ENCODE measurements around the gene RALGDS.

The RALGDS gene

DNA sequence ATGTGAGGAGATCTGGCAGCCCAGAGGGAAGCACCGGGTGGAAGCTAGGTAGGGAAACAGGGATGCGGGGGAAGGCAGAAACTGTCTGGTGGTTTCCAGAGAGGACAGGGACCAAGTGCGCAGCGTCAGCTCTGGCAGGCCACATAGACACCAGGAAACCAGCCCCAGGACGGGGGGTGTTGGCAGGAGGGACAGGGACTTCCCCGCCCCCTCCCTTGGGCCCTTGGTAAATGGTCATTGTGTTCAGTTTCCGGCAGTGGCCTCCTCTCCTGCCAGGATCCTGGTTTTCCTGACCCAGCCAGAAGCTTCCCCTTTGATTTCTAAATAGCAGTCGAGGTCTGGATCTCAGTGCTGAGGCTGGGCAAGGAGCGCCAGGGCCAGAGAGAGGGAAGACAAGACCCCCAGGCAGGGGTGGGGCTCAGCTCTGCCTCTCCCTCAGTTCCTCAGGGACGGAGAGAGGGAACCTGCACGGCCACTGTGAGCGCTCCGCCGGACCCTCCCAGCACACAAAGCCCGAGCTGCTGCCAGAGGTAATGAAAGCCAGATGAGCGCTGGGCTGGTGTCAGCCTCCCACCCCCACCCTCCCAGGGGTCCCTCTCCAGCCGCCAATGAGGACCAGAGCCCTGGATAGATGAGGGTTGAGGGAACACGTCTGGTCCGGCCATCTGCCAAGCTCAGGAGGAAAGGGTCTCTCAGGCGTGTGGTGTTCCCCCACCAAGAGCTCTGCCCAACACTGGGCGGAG, 1.8 kb downstream of the RALGDS start:
- no peak for DNase-seq (ENCODE audit: low spot score)

DNA sequence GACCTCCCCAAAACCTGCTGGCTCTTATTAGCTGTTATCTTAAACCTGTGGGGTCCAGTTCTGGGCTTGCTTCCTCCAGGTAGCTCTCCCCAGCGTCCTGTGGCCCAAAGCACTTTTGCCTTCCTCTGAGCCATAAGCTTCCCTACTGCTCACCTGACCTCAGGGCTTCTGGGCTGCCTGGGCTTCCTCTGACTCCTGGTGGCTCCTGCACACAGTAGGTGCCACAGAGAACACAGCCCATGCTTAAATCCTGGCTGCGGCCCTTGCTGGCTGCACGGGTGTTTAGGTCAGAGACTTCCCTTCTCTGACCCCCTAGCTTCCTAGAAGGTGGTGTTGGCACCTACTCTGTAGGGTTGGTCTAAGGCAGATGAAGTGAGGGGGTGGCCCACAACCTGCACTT, 2.5 kb downstream of the RALGDS start:
- DNase-seq (ENCODE audit: low spot score), result no peak

DNA sequence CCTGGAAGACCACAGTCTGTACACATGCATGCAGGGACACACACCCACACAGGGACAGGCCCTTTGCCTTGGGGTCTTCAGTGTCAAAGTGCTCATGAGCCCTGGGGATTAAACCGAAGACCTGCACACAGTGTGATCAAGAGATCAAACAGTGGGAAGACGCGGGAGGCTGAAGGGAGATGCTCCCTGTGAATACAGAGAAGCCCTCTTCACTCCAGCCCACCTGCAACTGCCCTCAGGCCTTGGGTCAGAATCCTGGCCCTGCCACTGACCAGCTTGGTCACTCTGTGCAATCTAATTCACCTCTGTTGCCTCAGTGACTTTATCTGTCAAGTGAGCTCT, 2.9 kb downstream of the RALGDS start:
- DNase-seq (ENCODE audit: low spot score), result no peak

DNA sequence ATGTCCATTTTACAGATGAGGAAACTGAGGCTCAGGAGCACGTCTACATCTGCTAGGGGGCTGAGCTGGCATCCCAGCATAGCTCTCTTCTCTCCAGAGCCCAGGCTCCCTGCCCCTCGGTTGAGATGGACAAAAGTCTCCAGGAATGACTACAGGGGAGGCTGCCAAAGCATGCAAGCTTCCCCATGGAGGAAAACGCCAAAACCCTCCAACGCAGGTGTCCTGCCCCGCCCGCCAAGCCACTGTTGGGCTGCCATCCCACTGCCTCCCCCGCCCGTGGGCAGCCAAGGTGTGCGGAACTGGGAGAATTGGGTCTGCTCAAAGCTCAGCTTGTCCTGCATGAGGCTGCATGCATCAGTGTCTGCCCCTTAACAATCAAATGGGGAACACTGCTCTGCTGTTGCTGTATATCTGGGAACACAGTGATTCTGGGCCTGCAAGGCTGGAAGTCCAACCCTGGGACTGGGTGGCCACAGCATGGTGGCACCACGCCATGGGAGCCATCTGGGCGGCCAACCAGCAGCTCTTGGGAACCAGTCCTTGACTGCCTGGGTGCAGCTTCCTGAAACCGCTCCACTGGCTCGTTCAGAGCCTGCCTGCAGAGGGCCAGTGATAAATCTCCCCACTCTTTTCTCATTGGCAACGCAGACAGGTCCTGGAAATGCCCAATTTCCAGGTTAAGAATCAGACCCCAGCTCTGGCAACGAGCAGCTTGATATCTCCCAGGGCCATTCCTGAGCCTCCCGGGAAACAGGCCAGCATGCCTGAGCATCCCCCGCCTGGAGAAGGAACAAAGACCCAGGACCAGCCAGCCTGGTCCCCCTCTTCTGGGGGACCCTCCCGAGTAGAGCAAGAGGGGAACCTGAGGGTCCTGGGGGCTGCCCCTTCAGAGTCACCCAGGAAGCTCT, 3.5 kb downstream of the RALGDS start:
- DNase-seq (ENCODE audit: low spot score), result no peak

DNA sequence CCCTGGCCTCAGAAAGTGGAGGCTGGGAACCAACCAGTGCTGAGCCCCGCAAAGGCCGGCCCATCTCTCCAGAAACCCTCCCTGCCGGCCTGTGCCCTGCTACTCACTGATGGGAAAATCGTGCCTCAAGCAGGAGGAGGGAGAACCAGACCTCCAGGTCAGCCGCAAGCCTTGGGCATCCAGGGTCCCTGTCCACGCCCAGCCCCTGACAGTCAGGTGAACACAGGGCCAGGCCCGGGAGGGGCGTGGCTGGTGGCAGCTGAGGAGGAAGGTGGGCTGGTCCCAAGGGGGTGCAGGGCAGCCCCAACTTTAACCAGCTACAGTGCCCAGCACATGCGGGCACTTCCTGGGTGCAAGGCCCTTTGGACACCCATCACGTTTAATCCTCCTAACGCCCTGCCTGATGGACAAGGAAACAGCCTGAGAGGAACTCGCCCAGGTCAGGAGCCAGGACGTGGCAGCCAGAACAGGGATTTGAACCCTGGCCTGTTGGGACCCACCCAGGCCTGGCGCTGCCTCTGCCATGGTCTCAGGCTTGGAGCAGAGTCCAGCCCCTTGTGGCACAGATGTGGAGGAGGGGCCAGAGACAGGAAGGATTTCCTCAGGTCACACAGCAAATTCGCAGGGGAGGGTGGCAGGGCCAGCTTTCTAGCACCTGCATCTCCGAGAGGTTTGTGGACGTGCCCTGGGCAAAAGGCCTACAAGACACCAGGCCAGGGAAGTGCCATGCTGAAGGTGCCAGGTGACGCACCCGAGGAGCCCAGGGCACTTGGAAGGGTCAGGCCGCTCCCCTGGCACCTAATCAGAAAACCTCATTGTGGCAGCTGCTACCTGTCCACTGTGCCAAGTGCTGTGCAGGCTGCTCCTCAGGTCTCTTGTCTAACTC, 4.5 kb downstream of the RALGDS start:
- no peak for DNase-seq (ENCODE audit: low spot score)

DNA sequence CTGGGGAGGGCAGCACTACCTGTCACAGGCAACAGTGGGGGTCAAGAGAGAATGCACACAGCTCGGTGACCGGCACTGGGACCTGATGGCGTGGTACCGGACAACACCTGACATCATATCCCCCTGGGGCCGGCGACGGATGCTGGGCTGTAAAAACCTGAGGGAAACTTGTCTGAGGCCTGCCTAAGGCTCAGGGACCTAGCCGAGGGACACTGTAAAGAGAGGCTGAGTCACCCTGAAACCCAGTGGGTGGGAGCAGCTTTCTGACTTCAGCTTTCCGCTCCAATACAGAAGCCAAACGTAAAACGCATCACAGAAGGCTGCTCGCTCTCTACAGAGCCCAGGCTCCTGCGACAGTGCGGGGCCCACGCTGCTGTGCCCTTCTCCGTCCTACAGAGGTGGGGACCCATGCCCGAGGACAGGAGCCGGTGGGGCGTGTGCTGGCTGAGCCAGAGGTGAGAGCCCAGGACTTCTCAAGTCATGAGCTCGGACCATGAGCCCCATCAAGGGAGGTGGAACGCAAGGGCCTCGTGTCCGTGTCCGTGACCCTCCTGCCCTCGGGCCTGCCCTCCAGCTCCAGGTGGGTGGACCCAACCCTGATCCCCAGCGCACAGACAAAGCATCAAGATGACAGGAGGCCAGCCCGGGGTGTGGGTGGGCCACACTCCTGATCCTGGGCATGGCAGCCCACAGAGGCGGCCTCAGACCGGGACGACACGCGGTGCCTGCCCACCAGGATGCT, 5.3 kb downstream of the RALGDS start:
- no peak for DNase-seq (ENCODE audit: low spot score)

DNA sequence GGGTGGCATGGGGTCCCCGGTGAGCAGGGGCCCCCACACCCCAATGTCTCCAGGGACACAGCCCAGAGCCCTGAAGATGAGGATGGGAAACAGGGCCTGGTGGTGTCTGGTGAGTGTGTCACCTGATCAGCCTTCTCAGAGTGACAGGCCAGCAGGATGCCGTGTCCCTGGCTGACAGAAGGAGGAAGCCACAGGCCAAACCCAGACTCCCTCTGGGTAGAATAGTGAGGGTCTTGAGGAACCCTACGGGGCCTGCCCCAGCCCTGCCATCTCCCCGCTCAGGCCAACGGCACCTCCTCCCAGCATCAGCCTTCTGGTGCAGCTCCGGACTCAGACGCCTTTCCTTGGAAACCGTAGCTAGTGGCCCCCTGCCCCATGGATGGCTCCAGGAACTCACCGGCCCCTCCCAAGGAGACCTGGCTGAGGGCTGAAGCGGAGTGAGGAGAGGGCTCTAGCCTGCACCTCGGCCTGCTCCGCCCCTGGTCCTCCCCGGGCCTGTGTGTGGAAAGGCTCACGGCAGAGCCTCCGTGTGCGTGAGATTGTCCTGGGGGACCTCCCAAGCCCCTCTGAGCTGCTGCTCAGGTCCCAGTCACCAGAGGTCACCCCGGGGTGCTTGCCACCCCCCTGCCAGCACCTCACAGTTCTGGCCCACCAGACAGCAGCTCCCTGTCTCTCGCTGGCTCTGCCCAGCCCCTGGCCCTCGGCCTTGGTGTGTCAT, 6.0 kb downstream of the RALGDS start:
- DNase-seq (ENCODE audit: low spot score), result no peak

DNA sequence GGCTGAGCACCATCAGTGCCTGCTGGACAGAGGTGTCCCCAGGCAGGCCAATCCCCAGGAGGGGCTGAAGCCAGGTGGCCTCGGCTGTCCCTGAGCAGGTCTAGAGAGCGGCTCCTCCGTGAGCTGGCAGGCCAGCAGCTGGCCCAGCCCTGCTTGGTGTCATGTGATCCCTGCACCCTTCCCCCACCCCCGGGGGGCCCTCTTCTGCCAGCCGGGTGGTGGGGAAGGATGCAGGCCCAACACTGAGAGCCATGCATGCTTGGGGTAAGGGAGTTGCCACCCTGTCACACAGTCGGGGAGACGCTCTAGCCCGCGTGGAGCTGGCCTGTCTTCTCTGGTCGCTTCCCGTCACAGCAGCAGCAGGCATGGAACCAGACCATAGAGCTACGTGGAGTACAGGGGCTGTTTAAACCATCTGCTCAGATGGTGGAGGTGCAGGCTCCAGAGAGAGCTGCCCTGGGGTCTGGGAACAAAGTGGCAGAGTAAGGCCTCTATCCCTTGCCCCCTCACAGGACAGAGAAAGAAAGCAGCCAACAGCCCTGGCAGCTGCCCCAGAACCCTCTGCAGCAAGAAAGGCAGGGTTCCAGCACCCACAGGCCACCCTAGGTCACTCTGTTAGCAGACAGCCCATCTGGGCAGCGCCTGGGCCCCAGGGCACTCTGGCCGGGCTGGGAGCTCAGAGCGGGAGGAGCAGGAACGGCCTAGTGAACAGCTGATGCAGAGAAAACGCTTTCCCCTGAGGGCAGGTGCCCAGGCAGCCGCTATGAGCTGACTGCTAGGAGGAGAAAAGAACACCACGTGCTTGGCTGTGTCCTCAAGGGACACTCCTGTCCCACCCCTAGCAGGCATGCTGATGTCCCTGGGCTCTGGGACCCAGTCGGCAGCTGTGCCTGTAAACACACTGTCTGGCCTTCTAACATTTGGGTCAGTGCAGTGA, 6.8 kb downstream of the RALGDS start:
- DNase-seq (ENCODE audit: low spot score), result no peak

DNA sequence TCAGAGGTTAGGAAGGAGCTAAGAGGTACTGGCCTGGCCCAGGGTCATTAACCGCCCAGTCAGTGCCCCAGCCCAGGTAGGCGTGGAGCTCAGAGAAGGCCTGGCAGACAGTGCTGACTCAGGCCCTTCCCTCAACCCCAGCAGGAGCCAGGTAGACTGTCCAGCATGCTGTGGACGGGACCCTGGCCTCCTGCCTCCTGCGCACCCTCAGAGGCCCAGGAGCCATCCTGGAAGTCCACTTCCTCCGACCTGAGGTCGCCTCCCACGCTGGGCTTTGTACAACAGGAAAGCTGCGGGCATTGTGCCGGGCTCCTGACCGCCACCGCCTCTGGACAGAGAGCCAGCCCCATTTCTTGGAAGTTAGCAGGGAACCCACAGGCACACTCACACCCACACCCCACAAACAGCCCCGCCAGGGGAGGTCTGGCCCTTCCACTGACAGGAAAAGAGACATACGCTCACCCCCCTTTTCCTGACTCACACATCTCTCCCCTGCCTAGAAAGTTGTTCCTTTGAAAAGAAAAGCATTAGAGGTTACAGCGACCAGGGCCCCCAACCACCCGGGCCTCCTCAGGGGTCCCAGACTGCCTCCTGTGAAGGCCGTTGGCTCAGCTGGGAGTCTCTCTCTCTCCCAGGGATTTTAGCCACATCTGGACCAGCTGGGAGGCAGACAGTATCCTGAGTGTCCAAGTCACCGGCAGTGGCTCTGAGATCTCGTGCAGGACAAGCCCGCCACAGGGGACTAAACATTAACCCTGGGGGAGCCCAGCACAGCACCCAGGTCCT, 7.7 kb downstream of the RALGDS start:
- no peak for DNase-seq (ENCODE audit: low spot score)

DNA sequence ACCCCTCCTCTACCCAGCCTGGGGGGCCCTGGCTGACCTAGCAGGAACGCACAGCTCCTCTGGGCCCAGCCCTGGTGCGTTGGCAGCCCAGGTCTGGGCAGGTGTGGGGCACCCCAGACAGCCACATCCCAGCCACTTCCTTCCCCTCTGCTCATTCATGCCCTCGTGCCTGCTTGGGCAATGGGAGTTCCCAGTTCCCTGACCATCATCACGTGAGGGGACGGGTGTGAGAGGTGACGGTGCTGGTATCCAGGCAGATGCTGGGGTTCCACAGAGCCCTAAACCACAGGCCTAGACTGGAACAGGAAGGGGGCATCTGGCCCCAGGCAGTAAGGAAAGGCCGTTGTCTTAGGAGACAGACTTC, 8.4 kb downstream of the RALGDS start:
- DNase-seq (ENCODE audit: low spot score), result no peak

DNA sequence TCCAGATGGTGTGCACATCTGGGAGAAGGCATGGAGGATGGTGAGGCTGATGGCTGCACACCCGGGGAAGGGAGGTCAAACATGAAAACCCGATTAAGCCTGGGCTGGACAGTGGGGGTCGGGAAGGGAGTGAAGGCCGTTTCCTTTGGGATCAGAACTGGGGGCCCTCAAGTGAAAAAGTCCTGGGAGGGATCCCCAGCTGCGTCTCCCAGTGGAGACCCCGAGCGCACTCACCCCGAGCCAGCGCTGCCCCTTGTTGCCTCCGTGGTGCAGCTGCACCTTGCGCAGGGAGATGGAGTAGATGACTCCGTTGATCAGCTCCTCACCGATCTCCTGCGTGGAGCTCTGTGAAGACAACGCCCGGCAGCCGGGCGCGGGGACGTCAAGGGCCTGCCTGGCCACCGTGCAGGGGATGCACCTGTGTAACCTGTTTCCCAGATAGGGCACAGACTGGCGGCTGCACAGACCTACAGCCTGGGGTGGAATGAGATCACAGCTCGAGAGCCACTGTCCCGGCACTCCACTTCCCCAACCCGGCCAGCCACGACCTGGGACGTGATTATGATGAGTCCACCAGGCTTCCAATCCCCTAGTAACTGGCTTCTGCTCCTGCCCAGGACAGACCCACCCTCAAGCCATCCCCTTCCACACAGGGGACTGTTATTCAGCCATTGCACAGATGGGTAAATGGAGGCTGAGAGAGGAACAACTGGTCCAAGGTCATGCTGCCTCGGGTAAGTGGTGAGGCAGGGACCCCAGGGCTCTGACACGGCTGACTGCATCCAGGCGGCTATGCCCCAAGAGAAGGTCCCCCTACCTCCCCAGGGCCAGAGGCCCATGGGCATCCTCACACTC, 9.0 kb downstream of the RALGDS start:
- DNase-seq (ENCODE audit: low spot score), result no peak

DNA sequence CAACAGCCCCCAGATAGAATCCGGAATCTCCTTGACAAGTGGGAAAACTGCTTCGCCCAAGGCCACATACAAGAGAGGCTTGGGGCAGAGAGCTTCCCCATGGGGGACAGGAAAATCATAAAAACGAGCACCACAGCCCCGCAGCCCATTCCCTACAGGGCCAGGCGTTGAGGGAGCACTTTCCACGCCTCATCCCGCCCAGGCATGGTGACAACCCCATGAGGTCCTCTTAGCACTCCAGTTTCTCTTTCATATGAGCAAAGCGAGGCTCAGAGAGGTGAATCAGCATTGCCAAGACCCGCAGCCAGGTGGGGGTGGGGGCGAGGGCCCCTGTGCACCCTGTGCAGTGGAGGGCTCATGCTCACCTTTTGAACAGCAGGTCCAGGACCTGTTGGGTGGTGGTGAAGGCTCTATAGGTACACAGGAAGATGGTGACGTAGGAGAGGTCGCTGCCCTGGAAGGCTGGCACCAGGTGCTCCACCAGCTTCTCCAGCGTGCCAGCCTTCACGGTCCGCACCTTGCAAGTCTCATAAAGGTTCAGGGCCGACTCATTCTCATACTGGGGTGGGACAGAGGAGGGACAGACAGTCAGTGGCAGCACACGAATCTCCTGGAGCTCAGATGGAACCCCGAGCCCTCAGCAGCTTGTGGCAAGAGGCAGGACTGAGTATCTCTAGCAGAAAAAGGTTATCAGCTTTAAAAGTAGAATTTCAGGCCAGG, 10.9 kb downstream of the RALGDS start:
- no peak for DNase-seq (ENCODE audit: low spot score)

DNA sequence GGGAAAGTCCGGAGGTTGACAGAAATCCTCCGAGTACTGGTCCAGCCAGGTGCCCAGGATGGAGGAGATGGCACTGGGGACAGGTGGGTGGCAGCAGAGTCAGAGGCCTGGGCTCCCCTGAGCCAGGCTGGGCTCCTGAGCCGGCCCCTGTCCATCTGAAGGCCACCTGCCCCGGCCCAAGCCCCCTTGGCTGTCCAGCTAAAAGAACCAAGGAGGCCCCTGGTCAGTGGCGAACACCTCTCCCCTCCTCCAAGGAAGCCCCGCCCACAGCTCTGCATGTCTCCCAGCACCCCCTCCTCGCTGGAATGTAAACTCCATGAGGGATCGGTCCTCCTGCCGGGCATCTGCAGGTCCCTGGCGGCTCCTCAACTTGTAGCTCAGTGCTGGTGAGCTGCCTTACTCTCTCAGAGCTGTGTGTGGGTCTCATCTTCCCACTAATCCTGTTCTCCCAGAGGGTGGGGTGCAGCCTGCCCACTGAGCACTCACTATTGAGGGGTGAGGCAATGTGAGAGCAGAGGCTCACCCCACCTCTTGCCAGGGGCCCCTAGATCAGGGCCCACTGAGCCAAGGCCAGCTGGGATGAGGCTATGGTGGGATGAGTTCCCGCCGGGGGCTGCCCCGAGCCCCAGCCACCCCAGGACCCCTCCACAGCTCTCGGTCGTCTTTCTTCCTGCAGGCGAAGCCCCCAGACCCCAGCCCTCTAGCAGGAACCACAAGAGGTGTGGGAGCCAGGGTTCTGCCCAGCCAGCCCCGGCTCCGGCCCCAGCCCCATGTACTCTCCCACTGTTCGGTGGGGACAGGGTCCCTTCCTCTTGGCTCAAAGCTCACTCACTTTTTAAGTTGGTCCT, 12.0 kb downstream of the RALGDS start:
- no peak for DNase-seq (ENCODE audit: low spot score)

DNA sequence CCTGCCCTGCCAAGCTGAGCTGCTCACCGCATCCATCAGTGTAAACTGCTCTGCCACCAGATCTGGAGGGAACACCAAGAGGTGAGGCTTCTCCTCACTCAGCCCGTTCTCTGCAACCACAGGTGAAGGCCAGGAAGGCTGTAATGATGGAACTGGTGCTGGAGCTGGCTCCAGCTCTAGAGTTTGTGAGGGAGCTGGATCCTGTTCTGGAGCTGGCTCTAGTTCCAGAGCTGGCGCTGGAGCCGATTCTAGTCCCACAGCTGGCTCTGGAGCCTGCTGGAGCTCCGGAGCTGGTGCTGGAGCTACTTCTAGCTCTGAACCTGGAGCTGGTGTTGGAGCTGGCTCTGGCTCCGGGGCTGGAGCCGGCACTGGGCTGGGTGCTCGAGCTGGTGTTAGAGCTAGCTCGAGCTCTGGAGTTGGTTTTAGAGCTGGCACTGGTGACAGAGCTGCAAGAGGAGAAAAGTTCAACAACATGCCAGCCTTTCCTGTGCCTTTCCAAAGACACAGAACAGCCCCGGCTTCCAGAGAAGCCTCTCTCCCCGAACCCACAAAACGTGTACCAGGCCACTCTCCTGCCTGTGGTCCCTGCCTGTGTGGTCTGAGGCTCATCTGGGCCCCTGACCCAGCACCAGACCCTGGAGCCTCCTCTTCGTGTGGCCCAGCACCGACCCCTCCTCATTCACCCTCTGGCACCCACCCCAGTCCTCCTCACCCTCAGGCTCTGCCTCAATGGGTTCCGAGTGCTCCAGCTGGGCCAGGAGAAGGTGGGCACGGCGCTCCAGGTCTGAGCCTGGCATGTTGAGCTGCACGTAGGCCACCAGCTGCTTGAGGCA, 12.9 kb downstream of the RALGDS start:
- DNase-seq (ENCODE audit: low spot score), result no peak

DNA sequence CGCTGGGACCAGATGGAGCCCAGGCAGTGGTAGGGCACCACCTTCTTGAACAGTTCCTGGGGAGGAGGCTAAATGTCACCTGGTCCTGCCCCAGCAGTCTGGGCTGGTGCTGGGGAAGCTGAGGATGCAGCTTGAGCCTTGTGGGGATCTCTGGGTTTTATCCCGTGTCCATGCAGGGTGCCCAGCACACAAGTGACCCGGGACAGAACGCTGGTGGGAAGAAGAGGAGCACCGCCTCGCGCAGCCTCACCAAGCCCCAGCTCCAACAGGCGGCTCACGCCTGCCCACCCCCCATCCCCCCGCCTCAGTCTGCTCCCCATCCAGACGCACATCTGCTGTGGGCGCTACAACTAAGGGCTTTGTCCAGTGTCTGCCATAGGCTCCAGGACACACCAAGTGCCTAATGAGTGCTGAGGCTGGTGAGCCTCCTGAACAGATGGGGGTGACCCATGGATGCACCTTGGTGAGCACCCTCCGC, 13.8 kb downstream of the RALGDS start:
- DNase-seq (ENCODE audit: low spot score), result no peak
